CD4-positive, CD25-positive, alpha-beta regulatory T cell (primary cell): Measurements from ENCODE around the gene RAPGEF5. TPM values are rescaled to one million over a fixed set of nuclear protein-coding genes. Genes with fewer than 3 reads are reported as not detected.

Experiments
- ATAC-seq, 2 donors: fragments of 150-1000 bp; cut with Tn5 transposase; one replicate each; pipeline ENCODE4 v1.10.0; 2021; ENCODE audit warnings: low read depth in 2 of 2, moderate number of reproducible peaks in 2 of 2, moderate library complexity in 1 of 2
- DNase-seq, 3 donors: peaks; one replicate each; pipeline versions ENCODE4 v3.0.0 to v3.0.0-alpha.2; 2012 to 2022; ENCODE audit warnings: mixed read lengths in 1 of 3
- H3K27ac ChIP-seq: one replicate; pipeline ENCODE4 v1.7.0; 2013; ENCODE audit warnings: mild to moderate bottlenecking, low read length; ENCODE audit not compliant: insufficient read depth, poor library complexity, severe bottlenecking
- H3K27me3 ChIP-seq: one replicate; pipeline ENCODE4 v1.7.0; 2013; ENCODE audit warnings: low read length; ENCODE audit not compliant: control insufficient read depth, insufficient read depth
- H3K36me3 ChIP-seq: one replicate; pipeline ENCODE4 v1.7.0; 2013; ENCODE audit warnings: mild to moderate bottlenecking, low read length, moderate library complexity; ENCODE audit not compliant: control insufficient read depth, insufficient read depth
- H3K4me1 ChIP-seq: 2 replicates; pipeline ENCODE4 v1.7.0; 2013; ENCODE audit warnings: mild to moderate bottlenecking, low read length; ENCODE audit not compliant: insufficient read depth, control insufficient read depth, poor library complexity, severe bottlenecking
- H3K4me3 ChIP-seq: one replicate; pipeline ENCODE4 v1.7.0; 2013; ENCODE audit warnings: low read depth, mild to moderate bottlenecking, low read length, moderate library complexity
- H3K9me3 ChIP-seq, 2 experiments: 1 replicate in 1 of 2; 2 replicates in 1 of 2; pipeline ENCODE4 v1.7.0; 2013; ENCODE audit warnings: low read length in 2 of 2, mild to moderate bottlenecking in 1 of 2, moderate library complexity in 1 of 2; ENCODE audit not compliant: control insufficient read depth in 2 of 2
- H3K27ac Mint-ChIP-seq, 3 donors: one replicate each; pipeline ENCODE4 v1.8.0; 2020 to 2022; ENCODE audit warnings: mild to moderate bottlenecking in 3 of 3, mixed read lengths in 3 of 3, moderate library complexity in 2 of 3
- H3K27me3 Mint-ChIP-seq: one replicate; pipeline ENCODE4 v1.8.0; 2022; ENCODE audit warnings: mild to moderate bottlenecking, mixed read lengths
- H3K36me3 Mint-ChIP-seq: one replicate; pipeline ENCODE4 v1.8.0; 2020; ENCODE audit warnings: mixed read lengths
- H3K4me1 Mint-ChIP-seq, 4 donors: one replicate each; pipeline ENCODE4 v1.8.0; 2020 to 2022; ENCODE audit warnings: mixed read lengths in 4 of 4, mild to moderate bottlenecking in 1 of 4
- H3K4me3 Mint-ChIP-seq, 4 donors: one replicate each; pipeline ENCODE4 v1.8.0; 2020 to 2022; ENCODE audit warnings: mild to moderate bottlenecking in 4 of 4, mixed read lengths in 4 of 4, moderate library complexity in 3 of 4
- H3K9me3 Mint-ChIP-seq, 7 donors: one replicate each; pipeline ENCODE4 v1.8.0; 2020 to 2022; ENCODE audit warnings: mixed read lengths in 7 of 7, mild to moderate bottlenecking in 3 of 7, moderate library complexity in 2 of 7
- polyA plus RNA-seq, 4 donors: library from polyadenylated mRNA; unstranded; fragments of 300-500 nt; fragmentation: Illumina TruSeq; gene quantifications; one replicate each; pipeline ENCODE4 v1.2.3, GENCODE V29; 2021
- total RNA-seq: library from RNA; stranded (reverse); gene quantifications from one replicate; pipeline ENCODE4 v1.2.3, GENCODE V29; 2022

RAPGEF5 gene
- total and polyA plus RNA-seq, 5 donors from 2014 or later, result not detected

GRCh38 chr7:22197376-22197775 is 159.6 kb downstream of the RAPGEF5 start:
- Histone ChIP-seq H3K27me3 (no peaks in the 10 kb centered on the region), H3K4me1 (no peaks in the 10 kb centered on the region), H3K4me3 (no peak overlapping the region), H3K27ac (no peak overlapping the region), H3K9me3 (no peaks in the 10 kb centered on the region), H3K36me3 (no peaks in the 10 kb centered on the region)
- peaks cover 4% of the 10 kb centered on the region for H3K27me3 Mint-ChIP-seq
- ATAC-seq, result no peak
- no peaks in the 10 kb centered on the region for H3K36me3 Mint-ChIP-seq
- H3K9me3 Mint-ChIP-seq, result peaks cover 0 to 3% (median 0%) of the 10 kb centered on the region in 7 donors
- H3K27ac Mint-ChIP-seq, result no peak overlapping the region
- no peak overlapping the region for H3K4me3 Mint-ChIP-seq
- H3K4me1 Mint-ChIP-seq, result no peaks in the 10 kb centered on the region
- no peak for DNase-seq

- Mint-ChIP-seq H3K27ac (no peak overlapping the region), H3K27me3 (peaks cover 4% of the 10 kb centered on the region), H3K4me3 (no peak overlapping the region), H3K9me3 (peaks cover 0 to 3% (median 0%) of the 10 kb centered on the region in 7 donors), H3K36me3 (no peaks in the 10 kb centered on the region), H3K4me1 (no peaks in the 10 kb centered on the region)
- DNase-seq (no peak), ATAC-seq (no peak)
- Histone ChIP-seq H3K27me3 (peaks cover under 1% of the 10 kb centered on the region), H3K27ac (no peak overlapping the region), H3K4me1 (no peaks in the 10 kb centered on the region), H3K36me3 (no peaks in the 10 kb centered on the region), H3K4me3 (no peak overlapping the region), H3K9me3 (no peaks in the 10 kb centered on the region)
Measured at GRCh38 chr7:22196429-22196828, 160.5 kb downstream of the RAPGEF5 start.

- Histone ChIP-seq H3K4me3 (no peak overlapping the region), H3K27ac (no peak overlapping the region), H3K9me3 (no peaks in the 10 kb centered on the region), H3K36me3 (no peaks in the 10 kb centered on the region), H3K4me1 (no peaks in the 10 kb centered on the region), H3K27me3 (peaks cover 1% of the 10 kb centered on the region)
- Mint-ChIP-seq H3K27ac (no peak overlapping the region), H3K4me3 (no peak overlapping the region), H3K4me1 (no peaks in the 10 kb centered on the region), H3K27me3 (peaks cover 4% of the 10 kb centered on the region), H3K36me3 (no peaks in the 10 kb centered on the region), H3K9me3 (peaks cover 0 to 3% (median 0%) of the 10 kb centered on the region in 7 donors)
- ATAC-seq, result no peak
- DNase-seq, result no peak
Measured at GRCh38 chr7:22195397-22196172, 161.4 kb downstream of the RAPGEF5 start.

- ATAC-seq (no peak), DNase-seq (no peak)
- Histone ChIP-seq H3K9me3 (no peaks in the 10 kb centered on the region), H3K27ac (no peak overlapping the region), H3K27me3 (peaks cover 1% of the 10 kb centered on the region), H3K36me3 (no peaks in the 10 kb centered on the region), H3K4me1 (no peaks in the 10 kb centered on the region), H3K4me3 (no peak overlapping the region)
- Mint-ChIP-seq H3K27ac (no peak overlapping the region), H3K36me3 (no peaks in the 10 kb centered on the region), H3K4me1 (no peaks in the 10 kb centered on the region), H3K4me3 (no peak overlapping the region), H3K27me3 (peaks cover 4% of the 10 kb centered on the region), H3K9me3 (peaks cover 0 to 3% (median 0%) of the 10 kb centered on the region in 7 donors)
Measured at GRCh38 chr7:22194658-22195273, 162.2 kb downstream of the RAPGEF5 start.

- Mint-ChIP-seq H3K27me3 (peaks cover 4% of the 10 kb centered on the region), H3K4me1 (no peaks in the 10 kb centered on the region), H3K4me3 (no peak overlapping the region), H3K9me3 (peaks cover 0 to 3% (median 0%) of the 10 kb centered on the region in 7 donors), H3K36me3 (no peaks in the 10 kb centered on the region), H3K27ac (no peak overlapping the region)
- Histone ChIP-seq H3K4me3 (no peak overlapping the region), H3K27ac (no peak overlapping the region), H3K4me1 (no peaks in the 10 kb centered on the region), H3K27me3 (peaks cover 1% of the 10 kb centered on the region), H3K9me3 (no peaks in the 10 kb centered on the region), H3K36me3 (no peaks in the 10 kb centered on the region)
- DNase-seq (no peak), ATAC-seq (no peak)
Measured at GRCh38 chr7:22193450-22193983, 163.4 kb downstream of the RAPGEF5 start.

GRCh38 chr7:22192801-22193200 is 164.2 kb downstream of the RAPGEF5 start:
- no peak for ATAC-seq
- Histone ChIP-seq H3K27ac (no peak overlapping the region), H3K4me3 (no peak overlapping the region), H3K27me3 (peaks cover 1% of the 10 kb centered on the region), H3K4me1 (no peaks in the 10 kb centered on the region), H3K9me3 (no peaks in the 10 kb centered on the region), H3K36me3 (no peaks in the 10 kb centered on the region)
- no peak for DNase-seq
- Mint-ChIP-seq H3K4me1 (no peaks in the 10 kb centered on the region), H3K9me3 (peaks cover 0 to 3% (median 0%) of the 10 kb centered on the region in 7 donors), H3K36me3 (no peaks in the 10 kb centered on the region), H3K4me3 (no peak overlapping the region), H3K27me3 (peaks cover 4% of the 10 kb centered on the region), H3K27ac (no peak overlapping the region)

- H3K36me3 ChIP-seq, result no peaks in the 10 kb centered on the region
- H3K27me3 ChIP-seq, result peaks cover 1% of the 10 kb centered on the region
- Mint-ChIP-seq H3K4me1 (no peaks in the 10 kb centered on the region), H3K9me3 (peaks cover 0 to 1% (median 0%) of the 10 kb centered on the region in 7 donors), H3K36me3 (no peaks in the 10 kb centered on the region), H3K27ac (no peak overlapping the region), H3K4me3 (no peak overlapping the region), H3K27me3 (peaks cover 4% of the 10 kb centered on the region)
- no peaks in the 10 kb centered on the region for H3K9me3 ChIP-seq
- H3K4me3 ChIP-seq, result no peak overlapping the region
- no peak overlapping the region for H3K27ac ChIP-seq
- H3K4me1 ChIP-seq, result no peaks in the 10 kb centered on the region
- DNase-seq (no peak), ATAC-seq (no peak)
Measured at GRCh38 chr7:22190736-22191135, 166.2 kb downstream of the RAPGEF5 start.
